HepG2 (cell line): ENCODE results near the gene ATP6V0D1. TPM values are rescaled to one million over a fixed set of nuclear protein-coding genes. Genes with fewer than 3 reads are reported as not detected.
A peak's percentile ranks its signal among the peaks of the same experiment; 100 is the strongest.

Source experiments
- CHD4 ChIP-seq: fragments of 200-600 bp; sonication (generic); IDR thresholded peaks from 2 replicates; pipeline ENCODE4 v1.7.0; 2017; ENCODE audit warnings: mild to moderate bottlenecking, low read length, borderline replicate concordance
- DDIT3 ChIP-seq: sonication (generic); formaldehyde crosslinking; IDR thresholded peaks from 2 replicates; pipeline ENCODE4 v1.4.0; 2020; ENCODE audit warnings: mild to moderate bottlenecking, missing genetic modification reagents
- DNMT1 ChIP-seq: sonication (generic); formaldehyde crosslinking; IDR thresholded peaks from 2 replicates; pipeline ENCODE4 v1.5.1; 2020; ENCODE audit warnings: mild to moderate bottlenecking, missing genetic modification reagents
- FOXK2 ChIP-seq: fragments of 450-650 bp; IDR thresholded peaks from 2 replicates; pipeline ENCODE4 v1.6.1; 2016
- GABPA ChIP-seq, 2 experiments: IDR thresholded peaks; 2 replicates each; pipeline ENCODE4 v1.6.1; 2011 to 2016; ENCODE audit warnings: low read depth in 2 of 2, low read length in 1 of 2, missing biosample characterization in 1 of 2, missing genetic modification characterization in 1 of 2
- GATA4 ChIP-seq: sonication (generic); IDR thresholded peaks from 2 replicates; pipeline ENCODE4 v1.6.1; 2016; ENCODE audit warnings: antibody characterized with exemption, low read depth, borderline replicate concordance
- GTF2F1 ChIP-seq: fragments of 150-350 bp; IDR thresholded peaks from 2 replicates; pipeline ENCODE4 v1.6.1; 2014; ENCODE audit warnings: low read length
- MAFK ChIP-seq, 2 experiments: IDR thresholded peaks in 1 of 2; conservative IDR thresholded peaks in 1 of 2; 2 replicates each; pipeline ENCODE4 v1.6.1; 2011; ENCODE audit warnings: improper control_type of control experiment in 2 of 2, low read length in 2 of 2
- MNT ChIP-seq: fragments of 450-650 bp; IDR thresholded peaks from 2 replicates; pipeline ENCODE4 v1.6.1; 2016
- NR3C1 ChIP-seq: sonication (generic); formaldehyde crosslinking; IDR thresholded peaks from 2 replicates; pipeline ENCODE4 v1.4.0; 2020; ENCODE audit warnings: missing genetic modification reagents
- RXRA ChIP-seq: sonication (generic); formaldehyde crosslinking; IDR thresholded peaks from 2 replicates; pipeline ENCODE4 v1.5.1; 2020; ENCODE audit warnings: missing genetic modification reagents
- TCF7L2 ChIP-seq: IDR thresholded peaks from 2 replicates; pipeline ENCODE4 v1.6.1; 2011; ENCODE audit warnings: mild to moderate bottlenecking, low read depth, low read length, moderate library complexity
- TOE1 ChIP-seq: sonication (generic); formaldehyde crosslinking; IDR thresholded peaks from 2 replicates; pipeline ENCODE4 v1.4.0; 2020; ENCODE audit warnings: mild to moderate bottlenecking, missing genetic modification reagents
- ZGPAT ChIP-seq: IDR thresholded peaks from 2 replicates; pipeline ENCODE4 v1.6.1; 2016; ENCODE audit warnings: mild to moderate bottlenecking
- ZNF274 ChIP-seq: sonication (generic); formaldehyde crosslinking; IDR thresholded peaks from 2 replicates; pipeline ENCODE4 v1.5.1; 2020; ENCODE audit warnings: mild to moderate bottlenecking, missing genetic modification reagents
- ZNF367 ChIP-seq: sonication (generic); formaldehyde crosslinking; IDR thresholded peaks from 2 replicates; pipeline ENCODE4 v1.4.0; 2020; ENCODE audit warnings: missing genetic modification reagents, borderline replicate concordance
- ZNF432 ChIP-seq: sonication (generic); formaldehyde crosslinking; IDR thresholded peaks from 2 replicates; pipeline ENCODE4 v1.5.0; 2020; ENCODE audit warnings: missing genetic modification reagents, mild to moderate bottlenecking, borderline replicate concordance
- ZNF468 ChIP-seq: sonication (generic); formaldehyde crosslinking; IDR thresholded peaks from 2 replicates; pipeline ENCODE4 v1.8.0; 2022; ENCODE audit warnings: mild to moderate bottlenecking, moderate library complexity, missing genetic modification reagents
- ZNF709 ChIP-seq: sonication (generic); formaldehyde crosslinking; IDR thresholded peaks from 2 replicates; pipeline ENCODE4 v1.5.0; 2020; ENCODE audit warnings: mild to moderate bottlenecking, missing genetic modification reagents
- ZNF775 ChIP-seq: sonication (generic); formaldehyde crosslinking; IDR thresholded peaks from 2 replicates; pipeline ENCODE4 v1.4.0; 2020; ENCODE audit warnings: missing genetic modification reagents, mild to moderate bottlenecking, moderate library complexity, borderline replicate concordance
- ZNF891 ChIP-seq: sonication (generic); formaldehyde crosslinking; IDR thresholded peaks from 2 replicates; pipeline ENCODE4 v1.5.0; 2020; ENCODE audit warnings: mild to moderate bottlenecking, missing genetic modification reagents
- polyA plus RNA-seq, 8 experiments: library from polyadenylated mRNA; depleted of rRNA in 3 of 8; stranded (reverse) in 7 of 8; unstranded in 1 of 8; fragments of >200 nt; fragmentation: Illumina TruSeq in 4 of 8; extraction: Trizol in 4 of 8; gene quantifications; 2 replicates each; pipeline versions ENCODE4 v1.2.1 to v1.2.3, GENCODE V29; 2011 to 2016; ENCODE audit warnings: low read depth in 4 of 8, missing spikeins in 1 of 8, mixed read lengths in 1 of 8; ENCODE audit not compliant: insufficient read depth in 1 of 8
- total RNA-seq, 5 experiments: library from RNA; depleted of rRNA; stranded (reverse); fragments of >200 nt; fragmentation: Illumina TruSeq; extraction: Trizol; gene quantifications; 2 replicates each; pipeline ENCODE4 v1.2.3, GENCODE V29; 2016; ENCODE audit warnings: low read depth in 1 of 5
- TF ChIP-seq, protein P1 (sequence below): sonication (generic); formaldehyde crosslinking; IDR thresholded peaks from 2 replicates; pipeline ENCODE4 v1.5.0; 2020; ENCODE audit warnings: mild to moderate bottlenecking, missing genetic modification reagents

ATP6V0D1 gene
- total and polyA plus RNA-seq, 2 of the 13 experiments (the other 11 are each of a cell fraction or from before 2014, with no cell fraction given), result 51.1 to 61.3 TPM

GRCh38 chr16:67415872-67416793 lies 64.8 kb downstream of the ATP6V0D1 start, which contains the start of gene ZDHHC1 (continued):
- TF ChIP-seq, protein P1, sequence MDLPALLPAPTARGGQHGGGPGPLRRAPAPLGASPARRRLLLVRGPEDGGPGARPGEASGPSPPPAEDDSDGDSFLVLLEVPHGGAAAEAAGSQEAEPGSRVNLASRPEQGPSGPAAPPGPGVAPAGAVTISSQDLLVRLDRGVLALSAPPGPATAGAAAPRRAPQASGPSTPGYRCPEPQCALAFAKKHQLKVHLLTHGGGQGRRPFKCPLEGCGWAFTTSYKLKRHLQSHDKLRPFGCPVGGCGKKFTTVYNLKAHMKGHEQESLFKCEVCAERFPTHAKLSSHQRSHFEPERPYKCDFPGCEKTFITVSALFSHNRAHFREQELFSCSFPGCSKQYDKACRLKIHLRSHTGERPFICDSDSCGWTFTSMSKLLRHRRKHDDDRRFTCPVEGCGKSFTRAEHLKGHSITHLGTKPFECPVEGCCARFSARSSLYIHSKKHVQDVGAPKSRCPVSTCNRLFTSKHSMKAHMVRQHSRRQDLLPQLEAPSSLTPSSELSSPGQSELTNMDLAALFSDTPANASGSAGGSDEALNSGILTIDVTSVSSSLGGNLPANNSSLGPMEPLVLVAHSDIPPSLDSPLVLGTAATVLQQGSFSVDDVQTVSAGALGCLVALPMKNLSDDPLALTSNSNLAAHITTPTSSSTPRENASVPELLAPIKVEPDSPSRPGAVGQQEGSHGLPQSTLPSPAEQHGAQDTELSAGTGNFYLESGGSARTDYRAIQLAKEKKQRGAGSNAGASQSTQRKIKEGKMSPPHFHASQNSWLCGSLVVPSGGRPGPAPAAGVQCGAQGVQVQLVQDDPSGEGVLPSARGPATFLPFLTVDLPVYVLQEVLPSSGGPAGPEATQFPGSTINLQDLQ (CRISPR knock-in tag), result no peak; the same call in 1 of the 2 replicates
- TF ChIP-seq CHD4, result no peak
- TF ChIP-seq MAFK (conservative IDR thresholded peaks at IDR 0.05 in 1 of 2, IDR thresholded peaks at IDR 0.05 in 1 of 2; ENCODE audit: low read length in 2 of 2), result no peak
- no peak for TF ChIP-seq ZNF468 (CRISPR knock-in tag)
- no peak for TF ChIP-seq DDIT3 (CRISPR knock-in tag)
- TF ChIP-seq DNMT1 (CRISPR knock-in tag), result peak; percentile 73; the same call in 1 of the 2 replicates
- no peak for TF ChIP-seq TOE1 (CRISPR knock-in tag)
- peak; percentile 72; the same call in 1 of the 2 replicates for TF ChIP-seq ZGPAT (CRISPR knock-in tag)
- no peak for TF ChIP-seq GATA4
- no peak for TF ChIP-seq TCF7L2
- TF ChIP-seq RXRA (CRISPR knock-in tag), result peak; percentile 60; the same call in 1 of the 2 replicates
- no peak for TF ChIP-seq MNT
- TF ChIP-seq GTF2F1, result no peak
- TF ChIP-seq NR3C1 (CRISPR knock-in tag), result peak; percentile 53; the same call in 1 of the 2 replicates
- TF ChIP-seq ZNF775 (CRISPR knock-in tag), result no peak
- TF ChIP-seq ZNF891 (CRISPR knock-in tag), result 0 out of 2 replicates have a peak, but pooled peaks have one; percentile 20
- no peak for TF ChIP-seq GABPA (IDR thresholded peaks at IDR 0.05; ENCODE audit: low read depth, low read length)
- TF ChIP-seq GABPA (CRISPR knock-in tag; IDR thresholded peaks at IDR 0.05; ENCODE audit: low read depth), result no peak
- peak; percentile 67; the same call in 1 of the 2 replicates for TF ChIP-seq ZNF367
- TF ChIP-seq FOXK2, result no peak
- peak; percentile 41; the same call in 1 of the 2 replicates for TF ChIP-seq ZNF274 (CRISPR knock-in tag)
- TF ChIP-seq ZNF432 (CRISPR knock-in tag), result no peak
- peak; percentile 33; the same call in 1 of the 2 replicates for TF ChIP-seq ZNF709 (CRISPR knock-in tag)
